OCI-LY1 (cell line): Measurements from ENCODE around the gene IL17RD.

Experiments used
- H2AFZ ChIP-seq: fragments of 200-600 bp; sonication (generic), shearing (Covaris generic); 2 replicates; pipeline ENCODE4 v1.6.0; 2014; ENCODE audit warnings: antibody characterized with exemption, mild to moderate bottlenecking, low read length
- H3F3A ChIP-seq: fragments of 200-600 bp; sonication (generic), shearing (Covaris generic); 2 replicates; pipeline ENCODE4 v1.6.0; 2014; ENCODE audit warnings: mild to moderate bottlenecking, antibody characterized with exemption, low read length, moderate library complexity; ENCODE audit not compliant: insufficient read depth
- H3K27ac ChIP-seq: fragments of 200-600 bp; sonication (generic); 2 replicates; pipeline ENCODE4 v1.5.1; 2014; ENCODE audit warnings: low read length, mixed run types, mild to moderate bottlenecking, low read depth; ENCODE audit not compliant: poor library complexity, severe bottlenecking
- H3K27me3 ChIP-seq: fragments of 200-600 bp; sonication (generic); 2 replicates; pipeline ENCODE4 v1.6.0; 2014; ENCODE audit warnings: antibody characterized with exemption, mild to moderate bottlenecking, low read length, moderate library complexity; ENCODE audit not compliant: insufficient read depth
- H3K36me3 ChIP-seq: fragments of 200-600 bp; sonication (generic); 2 replicates; pipeline ENCODE4 v1.6.1; 2014; ENCODE audit warnings: mild to moderate bottlenecking, antibody characterized with exemption, low read length, moderate library complexity, mixed read lengths; ENCODE audit not compliant: insufficient read depth
- H3K4me1 ChIP-seq: fragments of 200-600 bp; sonication (generic); 2 replicates; pipeline ENCODE4 v1.5.1; 2014; ENCODE audit warnings: mild to moderate bottlenecking, low read length, moderate library complexity; ENCODE audit not compliant: insufficient read depth, severe bottlenecking
- H3K4me2 ChIP-seq: fragments of 200-600 bp; sonication (generic), shearing (Covaris generic); 2 replicates; pipeline ENCODE4 v1.6.1; 2014; ENCODE audit warnings: low read length
- H3K4me3 ChIP-seq: fragments of 200-600 bp; sonication (generic); 2 replicates; pipeline ENCODE4 v1.5.1; 2014; ENCODE audit warnings: low read length, low read depth, mild to moderate bottlenecking, mixed read lengths; ENCODE audit not compliant: poor library complexity, severe bottlenecking
- H3K79me2 ChIP-seq: fragments of 200-600 bp; shearing (Covaris generic); 2 replicates; pipeline ENCODE4 v1.6.1; 2016; ENCODE audit warnings: mixed run types, low read length, mixed read lengths; ENCODE audit not compliant: insufficient read depth
- H3K9ac ChIP-seq: fragments of 200-600 bp; sonication (generic), shearing (Covaris generic); 2 replicates; pipeline ENCODE4 v1.6.1; 2014; ENCODE audit warnings: mild to moderate bottlenecking, low read length, mixed read lengths
- H3K9me2 ChIP-seq: fragments of 200-600 bp; sonication (generic), shearing (Covaris generic); 2 replicates; pipeline ENCODE4 v1.6.1; 2014; ENCODE audit warnings: low read depth, mild to moderate bottlenecking, low read length, mixed read lengths
- H3K9me3 ChIP-seq: fragments of 200-600 bp; shearing (Covaris generic); 2 replicates; pipeline ENCODE4 v1.6.1; 2014; ENCODE audit warnings: low read length, mixed read lengths
- H4K20me1 ChIP-seq: fragments of 200-600 bp; sonication (generic), shearing (Covaris generic); 2 replicates; pipeline ENCODE4 v1.6.0; 2016; ENCODE audit warnings: mild to moderate bottlenecking, low read length; ENCODE audit not compliant: insufficient read depth
- CTCF ChIP-seq: fragments of 200-600 bp; sonication (generic), shearing (Covaris generic); IDR thresholded peaks from 2 replicates; pipeline ENCODE4 v1.5.1; 2017; ENCODE audit warnings: mild to moderate bottlenecking, antibody characterized with exemption, low read length, moderate library complexity, mixed read lengths
- EZH2 ChIP-seq: fragments of 200-600 bp; sonication (generic), shearing (Covaris generic); IDR thresholded peaks from 2 replicates; pipeline ENCODE4 v1.8.0; 2017; ENCODE audit warnings: borderline replicate concordance, mixed run types, mild to moderate bottlenecking, antibody characterized with exemption, low read length, moderate library complexity, mixed read lengths

IL17RD gene

GRCh38 chr3:57160765-57161538 lies 4.2 kb downstream of the IL17RD start:
- TF ChIP-seq CTCF (no peak), EZH2 (no peak)
- Histone ChIP-seq H4K20me1 (no peaks in the 10 kb centered on the region), H3F3A (no peaks in the 10 kb centered on the region), H3K27ac (no peak overlapping the region), H3K9me2 (no peaks in the 10 kb centered on the region), H3K4me2 (no peak overlapping the region), H3K9me3 (no peaks in the 10 kb centered on the region), H3K4me1 (peaks cover 9% of the 10 kb centered on the region), H2AFZ (no peak overlapping the region), H3K4me3 (no peak overlapping the region), H3K9ac (no peak overlapping the region), H3K79me2 (no peaks in the 10 kb centered on the region), H3K36me3 (no peaks in the 10 kb centered on the region), H3K27me3 (no peaks in the 10 kb centered on the region; the same call in 1 of the 2 replicates)

GRCh38 chr3:57160076-57160764 lies 4.9 kb downstream of the IL17RD start:
- Histone ChIP-seq H3K79me2 (no peaks in the 10 kb centered on the region), H4K20me1 (no peaks in the 10 kb centered on the region), H3K9ac (no peak overlapping the region), H3K4me2 (no peak overlapping the region), H3F3A (no peaks in the 10 kb centered on the region), H3K27ac (no peak overlapping the region), H3K4me3 (no peak overlapping the region), H3K9me3 (no peaks in the 10 kb centered on the region), H3K36me3 (no peaks in the 10 kb centered on the region), H2AFZ (no peak overlapping the region), H3K4me1 (peaks cover 9% of the 10 kb centered on the region), H3K9me2 (no peaks in the 10 kb centered on the region), H3K27me3 (no peaks in the 10 kb centered on the region; the same call in 1 of the 2 replicates)
- no peak for TF ChIP-seq CTCF
- no peak for TF ChIP-seq EZH2

- H3K27me3 ChIP-seq, result no peaks in the 10 kb centered on the region; the same call in 1 of the 2 replicates
- no peak overlapping the region for H3K4me2 ChIP-seq
- H3K9me2 ChIP-seq, result no peaks in the 10 kb centered on the region
- H3F3A ChIP-seq, result no peaks in the 10 kb centered on the region
- H3K9ac ChIP-seq, result no peak overlapping the region
- H3K4me3 ChIP-seq, result no peak overlapping the region
- H3K4me1 ChIP-seq, result no peaks in the 10 kb centered on the region
- no peaks in the 10 kb centered on the region for H3K36me3 ChIP-seq
- TF ChIP-seq CTCF (no peak), EZH2 (no peak)
- no peaks in the 10 kb centered on the region for H4K20me1 ChIP-seq
- H3K79me2 ChIP-seq, result no peaks in the 10 kb centered on the region
- no peak overlapping the region for H2AFZ ChIP-seq
- H3K27ac ChIP-seq, result no peak overlapping the region
- no peaks in the 10 kb centered on the region for H3K9me3 ChIP-seq
These were observed 6.1 kb downstream of the IL17RD start for GRCh38 chr3:57158813-57159738.
